ENCODE data around the gene FNIP2. TPM values are rescaled to one million over a fixed set of nuclear protein-coding genes. Genes with fewer than 3 reads are reported as not detected.
"Not testable (repeated sequence)": the region's sequence is repeated elsewhere in the genome, so short reads cannot be mapped to it uniquely, and the experiment has no call there.

FNIP2 gene
- polyA plus RNA-seq, 3 donors from 2014 or later: 2.2 to 4.6 (median 3.6) TPM

- peaks cover 0 to 6% (median 4%) of the 10 kb centered on the region in 3 donors for H3K27me3 Mint-ChIP-seq (ENCODE audit: low read depth in 3 of 3)
- peaks cover 17 to 34% (median 33%) of the 10 kb centered on the region in 3 donors for H3K36me3 Mint-ChIP-seq
- H3K27ac Mint-ChIP-seq: peak overlapping the region; percentile 84 to 98 (median 92)
- peaks cover 43 to 47% of the 10 kb centered on the region in 2 donors for H3K4me1 Mint-ChIP-seq
- peak overlapping the region; percentile 18 to 72 (median 67) for H3K4me3 Mint-ChIP-seq
- DNase-seq: peak; percentile 32 to 60 (median 50)
- H3K9me3 Mint-ChIP-seq: peaks cover 0 to 3% (median 0%) of the 10 kb centered on the region in 6 donors
Measured at GRCh38 chr4:158895797-158896576, 127.2 kb downstream of the FNIP2 start.

- not testable (repeated sequence) for H3K27me3 Mint-ChIP-seq (ENCODE audit: low read depth in 3 of 3); H3K9me3 Mint-ChIP-seq
- H3K4me3 Mint-ChIP-seq: peak overlapping the region; percentile 57 to 75 (median 72)
- peaks cover 22 to 39% (median 37%) of the 10 kb centered on the region in 3 donors for H3K36me3 Mint-ChIP-seq
- peak overlapping the region; percentile 84 to 98 (median 93) for H3K27ac Mint-ChIP-seq
- DNase-seq: peak; percentile 42 to 76 (median 62)
- H3K4me1 Mint-ChIP-seq: peaks cover 46 to 52% of the 10 kb centered on the region in 2 donors
Measured at GRCh38 chr4:158896577-158897238, 127.9 kb downstream of the FNIP2 start.

- H3K36me3 Mint-ChIP-seq: peaks cover 16 to 39% (median 38%) of the 10 kb centered on the region in 3 donors
Measured at GRCh38 chr4:158900408-158900807, 131.6 kb downstream of the FNIP2 start.

GRCh38 chr4:158902280-158903078 is 133.7 kb downstream of the FNIP2 start:
- Mint-ChIP-seq H3K27ac (peak overlapping the region in 4 of 6 donors; percentile 58 to 69 (median 66)), H3K4me1 (peaks cover 51% of the 10 kb centered on the region in 2 donors), H3K36me3 (peaks cover 19 to 44% (median 38%) of the 10 kb centered on the region in 3 donors), H3K4me3 (peak overlapping the region in 3 of 5 donors; percentile 13 to 64 (median 34))
- not testable (repeated sequence) for H3K9me3 Mint-ChIP-seq; H3K27me3 Mint-ChIP-seq (ENCODE audit: low read depth in 3 of 3)
- DNase-seq: peak; percentile 42 to 81 (median 50)

More at GRCh38 chr4:158900408-158900807, 131.6 kb downstream of the FNIP2 start:
- not testable (repeated sequence) for H3K27me3 Mint-ChIP-seq (ENCODE audit: low read depth in 3 of 3); H3K4me3 Mint-ChIP-seq; DNase-seq; H3K9me3 Mint-ChIP-seq
- Mint-ChIP-seq H3K27ac (peak overlapping the region in 3 of 6 donors; percentile 27 to 86 (median 77)), H3K4me1 (peaks cover 63 to 64% of the 10 kb centered on the region in 2 donors)

- H3K9me3 Mint-ChIP-seq: peaks cover 0 to 2% (median 0%) of the 10 kb centered on the region in 6 donors
- H3K4me1 Mint-ChIP-seq: peaks cover 45% of the 10 kb centered on the region in 2 donors
- DNase-seq: no peak
- peaks cover 19 to 44% (median 40%) of the 10 kb centered on the region in 3 donors for H3K36me3 Mint-ChIP-seq
- peaks cover 0 to 4% (median 2%) of the 10 kb centered on the region in 3 donors for H3K27me3 Mint-ChIP-seq (ENCODE audit: low read depth in 3 of 3)
- H3K4me3 Mint-ChIP-seq: peak overlapping the region in 1 of 5 donors; percentile 64
- H3K27ac Mint-ChIP-seq: peak overlapping the region in 4 of 6 donors; percentile 58 to 69 (median 66)
Measured at GRCh38 chr4:158903079-158903456, 134.2 kb downstream of the FNIP2 start.

GRCh38 chr4:158903472-158904043 is 134.7 kb downstream of the FNIP2 start:
- peaks cover 0 to 2% (median under 1%) of the 10 kb centered on the region in 3 donors for H3K27me3 Mint-ChIP-seq (ENCODE audit: low read depth in 3 of 3)
- no peak for DNase-seq
- H3K36me3 Mint-ChIP-seq: peaks cover 18 to 41% (median 36%) of the 10 kb centered on the region in 3 donors
- H3K27ac Mint-ChIP-seq: peak overlapping the region in 4 of 6 donors; percentile 2 to 60 (median 44)
- H3K4me1 Mint-ChIP-seq: peaks cover 40 to 41% of the 10 kb centered on the region in 2 donors
- H3K9me3 Mint-ChIP-seq: peaks cover 0 to 2% (median 0%) of the 10 kb centered on the region in 6 donors
- no peak overlapping the region for H3K4me3 Mint-ChIP-seq

GRCh38 chr4:158904815-158905214 is 136.0 kb downstream of the FNIP2 start:
- DNase-seq: no peak
- H3K27me3 Mint-ChIP-seq (ENCODE audit: low read depth in 3 of 3): peaks cover 0 to 2% (median 0%) of the 10 kb centered on the region in 3 donors
- H3K4me1 Mint-ChIP-seq: peaks cover 34 to 35% of the 10 kb centered on the region in 2 donors
- H3K36me3 Mint-ChIP-seq: peaks cover 12 to 31% (median 27%) of the 10 kb centered on the region in 3 donors
- peak overlapping the region in 4 of 6 donors; percentile 27 to 70 (median 59) for H3K27ac Mint-ChIP-seq
- peaks cover 0 to 2% (median 0%) of the 10 kb centered on the region in 6 donors for H3K9me3 Mint-ChIP-seq
- no peak overlapping the region for H3K4me3 Mint-ChIP-seq

- H3K4me3 Mint-ChIP-seq: peak overlapping the region in 1 of 5 donors; percentile 41
- DNase-seq: peak in 2 of 3 donors; percentile 20 to 55
Measured at GRCh38 chr4:158906073-158906472, 137.2 kb downstream of the FNIP2 start.

GRCh38 chr4:158912390-158912789 is 143.6 kb downstream of the FNIP2 start:
- H3K27me3 Mint-ChIP-seq (ENCODE audit: low read depth in 3 of 3): peaks cover 0 to 4% (median 0%) of the 10 kb centered on the region in 3 donors
- peaks cover 0 to 11% (median 4%) of the 10 kb centered on the region in 3 donors for H3K36me3 Mint-ChIP-seq
- no peaks in the 10 kb centered on the region for H3K4me1 Mint-ChIP-seq
- H3K9me3 Mint-ChIP-seq: no peaks in the 10 kb centered on the region
- H3K4me3 Mint-ChIP-seq: no peak overlapping the region
- H3K27ac Mint-ChIP-seq: no peak overlapping the region
- DNase-seq: no peak

More at GRCh38 chr4:158906073-158906472, 137.2 kb downstream of the FNIP2 start:
- Mint-ChIP-seq H3K27me3 (ENCODE audit: low read depth in 3 of 3) (peaks cover 0 to 2% (median 1%) of the 10 kb centered on the region in 3 donors), H3K4me1 (peaks cover 27 to 31% of the 10 kb centered on the region in 2 donors), H3K36me3 (peaks cover 8 to 21% (median 18%) of the 10 kb centered on the region in 3 donors), H3K27ac (peak overlapping the region in 5 of 6 donors; percentile 18 to 82 (median 62)), H3K9me3 (no peaks in the 10 kb centered on the region)

GRCh38 chr4:158912806-158913205 is 144.0 kb downstream of the FNIP2 start:
- H3K4me1 Mint-ChIP-seq: no peaks in the 10 kb centered on the region
- no peaks in the 10 kb centered on the region for H3K9me3 Mint-ChIP-seq
- H3K36me3 Mint-ChIP-seq: peaks cover 0 to 11% (median 4%) of the 10 kb centered on the region in 3 donors
- H3K27me3 Mint-ChIP-seq (ENCODE audit: low read depth in 3 of 3): peaks cover 0 to 4% (median 0%) of the 10 kb centered on the region in 3 donors
- H3K27ac Mint-ChIP-seq: peak overlapping the region in 1 of 6 donors; percentile 34
- no peak for DNase-seq
- no peak overlapping the region for H3K4me3 Mint-ChIP-seq

GRCh38 chr4:158913766-158914165 is 144.9 kb downstream of the FNIP2 start:
- H3K36me3 Mint-ChIP-seq: peaks cover 0 to 11% (median 4%) of the 10 kb centered on the region in 3 donors
- H3K4me1 Mint-ChIP-seq: no peaks in the 10 kb centered on the region
- peaks cover 0 to 4% (median 3%) of the 10 kb centered on the region in 3 donors for H3K27me3 Mint-ChIP-seq (ENCODE audit: low read depth in 3 of 3)
- H3K4me3 Mint-ChIP-seq: no peak overlapping the region
- no peaks in the 10 kb centered on the region for H3K9me3 Mint-ChIP-seq
- no peak overlapping the region for H3K27ac Mint-ChIP-seq
- DNase-seq: no peak

- no peak for DNase-seq
- Mint-ChIP-seq H3K4me1 (no peaks in the 10 kb centered on the region), H3K4me3 (no peak overlapping the region), H3K36me3 (peaks cover 0 to 11% (median 4%) of the 10 kb centered on the region in 3 donors), H3K27me3 (ENCODE audit: low read depth in 3 of 3) (peaks cover 0 to 4% (median 3%) of the 10 kb centered on the region in 3 donors), H3K27ac (no peak overlapping the region), H3K9me3 (no peaks in the 10 kb centered on the region)
Measured at GRCh38 chr4:158914218-158914617, 145.4 kb downstream of the FNIP2 start.
